Endodermal cell (in vitro differentiated cells): ENCODE data around the gene CCDC85B. TPM values are rescaled to one million over a fixed set of nuclear protein-coding genes. Genes with fewer than 3 reads are reported as not detected.

Experiments used
- DNase-seq: peaks from one replicate; pipeline ENCODE4 v3.0.0-alpha.2; 2017
- H3K27ac ChIP-seq: 2 replicates; pipeline ENCODE4 v1.5.1; 2013; ENCODE audit warnings: mild to moderate bottlenecking, low read depth, low read length, moderate library complexity
- H3K27me3 ChIP-seq: 2 replicates; pipeline ENCODE4 v1.6.1; 2013; ENCODE audit warnings: mild to moderate bottlenecking, low read length, moderate library complexity; ENCODE audit not compliant: insufficient read depth, control insufficient read depth, poor library complexity, severe bottlenecking
- H3K36me3 ChIP-seq: 2 replicates; pipeline ENCODE4 v1.7.0; 2013; ENCODE audit warnings: mild to moderate bottlenecking, low read length, moderate library complexity; ENCODE audit not compliant: control insufficient read depth, insufficient read depth
- H3K4me1 ChIP-seq: one replicate; pipeline ENCODE4 v1.7.0; 2013; ENCODE audit warnings: low read length; ENCODE audit not compliant: control insufficient read depth, insufficient read depth
- H3K4me3 ChIP-seq: 2 replicates; pipeline ENCODE4 v1.5.1; 2013; ENCODE audit warnings: mild to moderate bottlenecking, low read length, moderate library complexity
- H3K9ac ChIP-seq: 2 replicates; pipeline ENCODE4 v1.6.1; 2013; ENCODE audit warnings: mild to moderate bottlenecking, low read length, moderate library complexity; ENCODE audit not compliant: poor library complexity, severe bottlenecking; ENCODE audit errors: extremely low read depth
- H3K9me3 ChIP-seq: 2 replicates; pipeline ENCODE4 v1.6.1; 2013; ENCODE audit warnings: mild to moderate bottlenecking, low read length, moderate library complexity; ENCODE audit not compliant: control insufficient read depth
- H3K27ac Mint-ChIP-seq: 2 replicates; pipeline ENCODE4 v1.8.0; 2020; ENCODE audit warnings: mixed read lengths
- H3K27me3 Mint-ChIP-seq: 2 replicates; pipeline ENCODE4 v1.8.0; 2021; ENCODE audit warnings: mild to moderate bottlenecking, mixed read lengths; ENCODE audit not compliant: insufficient read depth
- H3K36me3 Mint-ChIP-seq: 2 replicates; pipeline ENCODE4 v1.8.0; 2020; ENCODE audit warnings: low read depth, mixed read lengths
- H3K4me1 Mint-ChIP-seq: 2 replicates; pipeline ENCODE4 v1.8.0; 2020; ENCODE audit warnings: mixed read lengths
- H3K4me3 Mint-ChIP-seq: 2 replicates; pipeline ENCODE4 v1.8.0; 2020; ENCODE audit warnings: mild to moderate bottlenecking, moderate library complexity, mixed read lengths
- H3K9me3 Mint-ChIP-seq: 2 replicates; pipeline ENCODE4 v1.8.0; 2020; ENCODE audit warnings: mild to moderate bottlenecking, mixed read lengths
- WGBS, 2 experiments: methylation state at CpG; one replicate each; pipeline versions ENCODE4 v1.1.5 to v1.1.7; 2013; ENCODE audit warnings: missing lambda C conversion rate in 2 of 2, mixed read lengths in 1 of 2; ENCODE audit not compliant: insufficient coverage in 1 of 2, insufficient read length in 1 of 2; 5-methylcytosine and 5-hydroxymethylcytosine counted together
- total RNA-seq, 2 donors: library from RNA; stranded (reverse); fragmentation: NEBNext Ultra II Directional in 1 of 2; extraction: Animal tissue kit (Norgen Biotek cat#: 25700) in 1 of 2; gene quantifications; 2 replicates in 1 of 2; 3 replicates in 1 of 2; pipeline ENCODE4 v1.2.1, GENCODE V29; 2021
- TF ChIP-seq, protein P1 (sequence below): fragments of 200-600 bp; sonication (generic); conservative IDR thresholded peaks from 2 replicates; pipeline ENCODE4 v1.5.0; 2021; ENCODE audit warnings: antibody characterized with exemption, mild to moderate bottlenecking

CCDC85B gene
- total RNA-seq, 2 donors from 2014 or later, result 18.2 to 23.9 TPM

- no peaks in the 10 kb centered on the region for H3K27me3 ChIP-seq
- 96 to 100% methylated on average over 2 to 3 of the region's 3 CpGs for WGBS, 2 experiments
- no peaks in the 10 kb centered on the region for H3K4me1 ChIP-seq
- no peak overlapping the region for H3K9ac ChIP-seq
- H3K27ac Mint-ChIP-seq, result no peak overlapping the region
- H3K36me3 ChIP-seq, result peaks cover 53% of the 10 kb centered on the region
- no peaks in the 10 kb centered on the region for H3K27me3 Mint-ChIP-seq
- H3K36me3 Mint-ChIP-seq, result peaks cover 46% of the 10 kb centered on the region
- no peaks in the 10 kb centered on the region for H3K9me3 ChIP-seq
- no peak for DNase-seq
- H3K27ac ChIP-seq, result no peak overlapping the region
- H3K4me3 Mint-ChIP-seq, result no peak overlapping the region
- H3K9me3 Mint-ChIP-seq, result no peaks in the 10 kb centered on the region
- TF ChIP-seq, protein P1, sequence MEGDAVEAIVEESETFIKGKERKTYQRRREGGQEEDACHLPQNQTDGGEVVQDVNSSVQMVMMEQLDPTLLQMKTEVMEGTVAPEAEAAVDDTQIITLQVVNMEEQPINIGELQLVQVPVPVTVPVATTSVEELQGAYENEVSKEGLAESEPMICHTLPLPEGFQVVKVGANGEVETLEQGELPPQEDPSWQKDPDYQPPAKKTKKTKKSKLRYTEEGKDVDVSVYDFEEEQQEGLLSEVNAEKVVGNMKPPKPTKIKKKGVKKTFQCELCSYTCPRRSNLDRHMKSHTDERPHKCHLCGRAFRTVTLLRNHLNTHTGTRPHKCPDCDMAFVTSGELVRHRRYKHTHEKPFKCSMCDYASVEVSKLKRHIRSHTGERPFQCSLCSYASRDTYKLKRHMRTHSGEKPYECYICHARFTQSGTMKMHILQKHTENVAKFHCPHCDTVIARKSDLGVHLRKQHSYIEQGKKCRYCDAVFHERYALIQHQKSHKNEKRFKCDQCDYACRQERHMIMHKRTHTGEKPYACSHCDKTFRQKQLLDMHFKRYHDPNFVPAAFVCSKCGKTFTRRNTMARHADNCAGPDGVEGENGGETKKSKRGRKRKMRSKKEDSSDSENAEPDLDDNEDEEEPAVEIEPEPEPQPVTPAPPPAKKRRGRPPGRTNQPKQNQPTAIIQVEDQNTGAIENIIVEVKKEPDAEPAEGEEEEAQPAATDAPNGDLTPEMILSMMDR, result no peak
- no peak overlapping the region for H3K4me3 ChIP-seq
- peaks cover 9% of the 10 kb centered on the region for H3K4me1 Mint-ChIP-seq
Measured at GRCh38 chr11:65868907-65869306, 21.6 kb upstream of the CCDC85B start.

DNA sequence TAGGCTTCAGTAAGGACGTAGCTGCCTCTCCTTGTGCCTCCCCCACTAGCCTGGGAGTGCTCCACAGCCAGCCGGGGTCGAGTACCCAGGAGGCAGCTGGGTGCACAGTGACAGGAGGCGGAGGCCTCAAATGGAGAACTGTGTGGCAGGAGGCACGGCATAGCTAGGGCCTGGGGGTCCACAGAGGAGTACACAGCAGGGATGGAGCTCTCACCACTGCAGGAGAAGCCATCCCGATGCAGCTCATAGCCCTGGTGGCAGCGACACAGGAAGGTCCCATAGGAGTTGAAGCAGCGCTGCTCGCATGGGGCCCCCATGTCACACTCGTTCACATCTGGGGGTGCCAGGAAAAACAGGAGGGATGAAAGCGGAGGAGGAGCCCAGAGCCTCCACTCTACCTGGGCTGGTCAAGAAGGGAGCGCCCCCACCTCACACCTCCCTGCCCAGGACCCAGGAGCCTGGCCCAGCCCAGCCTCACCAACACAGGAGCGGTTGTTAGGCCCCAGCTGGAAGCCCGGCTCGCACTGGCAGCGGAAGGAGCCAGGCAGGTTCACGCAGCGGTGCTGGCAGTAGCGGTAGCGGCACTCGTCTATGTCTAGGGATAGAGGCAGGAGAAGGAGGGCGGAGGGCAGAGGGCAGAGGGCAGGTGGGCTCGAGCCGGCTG lies 20.7 kb upstream of the CCDC85B start:
- H3K4me3 ChIP-seq, result no peak overlapping the region

DNA sequence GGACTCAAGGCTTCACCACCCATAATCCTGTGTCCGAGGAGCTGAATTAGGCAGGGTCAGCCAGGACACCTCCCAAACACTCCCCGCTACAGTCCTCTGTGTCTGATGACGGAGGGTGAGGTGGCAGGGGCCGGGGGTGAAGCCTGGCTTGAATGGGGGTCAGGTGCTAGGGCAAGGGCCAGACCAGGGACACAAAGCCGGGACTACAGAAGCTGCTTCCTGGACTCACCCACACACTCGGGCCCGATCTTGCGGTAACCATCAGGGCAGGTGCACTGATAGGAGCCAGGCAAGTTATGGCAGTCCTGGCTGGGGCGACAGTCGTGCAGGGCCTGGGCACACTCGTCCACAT lies 20.2 kb upstream of the CCDC85B start:
- no peaks in the 10 kb centered on the region for H3K9me3 Mint-ChIP-seq
- Histone ChIP-seq H3K27me3 (no peaks in the 10 kb centered on the region), H3K9me3 (no peaks in the 10 kb centered on the region), H3K27ac (no peak overlapping the region), H3K4me1 (no peaks in the 10 kb centered on the region), H3K36me3 (peaks cover 41% of the 10 kb centered on the region), H3K9ac (no peak overlapping the region), H3K4me3 (no peak overlapping the region)
- 78 to 90% methylated on average over 3 to 11 of the region's 11 CpGs for WGBS, 2 experiments
- peak overlapping the region; percentile 85 for H3K4me3 Mint-ChIP-seq
- H3K4me1 Mint-ChIP-seq, result peaks cover 9% of the 10 kb centered on the region
- H3K27ac Mint-ChIP-seq, result no peak overlapping the region
- no peak for DNase-seq
- TF ChIP-seq, protein P1, result no peak
- H3K27me3 Mint-ChIP-seq, result no peaks in the 10 kb centered on the region
- H3K36me3 Mint-ChIP-seq, result peaks cover 34% of the 10 kb centered on the region

More for the DNA sequence above, 20.7 kb upstream of the CCDC85B start:
- DNase-seq, result no peak
- WGBS, 2 experiments, result 92 to 95% methylated on average over 21 to 24 of the region's 24 CpGs
- no peak overlapping the region for H3K27ac ChIP-seq
- Mint-ChIP-seq H3K4me1 (peaks cover 9% of the 10 kb centered on the region), H3K36me3 (peaks cover 39% of the 10 kb centered on the region), H3K4me3 (no peak overlapping the region), H3K27me3 (no peaks in the 10 kb centered on the region), H3K9me3 (no peaks in the 10 kb centered on the region), H3K27ac (no peak overlapping the region)
- no peaks in the 10 kb centered on the region for H3K9me3 ChIP-seq
- TF ChIP-seq, protein P1, result no peak
- no peak overlapping the region for H3K9ac ChIP-seq
- H3K4me1 ChIP-seq, result no peaks in the 10 kb centered on the region
- H3K36me3 ChIP-seq, result peaks cover 45% of the 10 kb centered on the region
- no peaks in the 10 kb centered on the region for H3K27me3 ChIP-seq
